Endothelial cell of umbilical vein (primary cell): ENCODE data around the gene LUC7L.

Experiments used
- CTCF ChIP-seq, 2 donors: IDR thresholded peaks; 1 replicate in 1 of 2; 2 replicates in 1 of 2; pipeline ENCODE4 v1.5.1; 2011; ENCODE audit warnings: low read length in 2 of 2, mild to moderate bottlenecking in 2 of 2, moderate library complexity in 2 of 2, control low read depth in 1 of 2, inconsistent platforms in 1 of 2, low read depth in 1 of 2; ENCODE audit not compliant: insufficient read depth in 1 of 2; ENCODE audit errors: extremely low read depth in 1 of 2
- EZH2 ChIP-seq: IDR thresholded peaks from 2 replicates; pipeline ENCODE4 v1.6.1; 2012; ENCODE audit warnings: borderline replicate concordance, low read depth, mild to moderate bottlenecking, moderate library complexity, low read length, inconsistent platforms; ENCODE audit not compliant: severe bottlenecking
- FOS ChIP-seq: IDR thresholded peaks from 2 replicates; pipeline ENCODE4 v1.6.1; 2011; ENCODE audit warnings: mild to moderate bottlenecking, low read length, moderate library complexity, borderline replicate concordance; ENCODE audit not compliant: insufficient read depth
- JUN ChIP-seq: IDR thresholded peaks from 2 replicates; pipeline ENCODE4 v1.6.1; 2011; ENCODE audit warnings: borderline replicate concordance, low read depth; ENCODE audit not compliant: insufficient read length, insufficient read depth
- POLR2A ChIP-seq: IDR thresholded peaks from 2 replicates; pipeline ENCODE4 v1.6.1; 2012; ENCODE audit warnings: low read depth, mild to moderate bottlenecking, control low read depth, low read length

- TF ChIP-seq CTCF (IDR thresholded peaks at IDR 0.05; ENCODE audit: extremely low read depth in 1 of 2, insufficient read depth in 1 of 2, low read depth in 1 of 2, low read length in 2 of 2) (no peak), POLR2A (no peak), EZH2 (no peak), JUN (no peak), FOS (no peak)
These were observed 9.2 kb downstream of the LUC7L start for GRCh38 chr16:220021-220420.
